Measurements from ENCODE around the gene IZUMO4.

GRCh38 chr19:2047076-2047448 is 49.7 kb upstream of the IZUMO4 start:
- TF ChIP-seq CTCF (IDR thresholded peaks at IDR 0.05; ENCODE audit: low read length) (no peak), EZH2 (optimal IDR thresholded peaks at IDR 0.05; ENCODE audit: low read depth, low read length) (no peak), EZH2phosphoT487 (IDR thresholded peaks at IDR 0.05; ENCODE audit: low read length) (no peak)
